Mucosa of rectum (tissue), 2 donors: ENCODE results near the gene ACTA2.

Experiments used
- H3K27ac ChIP-seq, 2 donors: one replicate each; pipeline ENCODE4 v1.7.0; 2013; ENCODE audit warnings: inconsistent platforms in 2 of 2, low read depth in 2 of 2, low read length in 2 of 2
- H3K27me3 ChIP-seq, 2 donors: one replicate each; pipeline ENCODE4 v1.7.0; 2013; ENCODE audit warnings: low read length in 2 of 2; ENCODE audit not compliant: control insufficient read depth in 2 of 2, insufficient read depth in 2 of 2
- H3K36me3 ChIP-seq, 2 donors: one replicate each; pipeline ENCODE4 v1.7.0; 2013; ENCODE audit warnings: low read length in 2 of 2; ENCODE audit not compliant: control insufficient read depth in 2 of 2, insufficient read depth in 2 of 2
- H3K4me1 ChIP-seq, 2 donors: one replicate each; pipeline ENCODE4 v1.7.0; 2013; ENCODE audit warnings: low read length in 2 of 2, mild to moderate bottlenecking in 1 of 2; ENCODE audit not compliant: control insufficient read depth in 2 of 2, insufficient read depth in 2 of 2
- H3K4me3 ChIP-seq, 2 donors: one replicate each; pipeline ENCODE4 v1.7.0; 2013; ENCODE audit warnings: low read length in 2 of 2
- H3K9ac ChIP-seq, 2 donors: one replicate each; pipeline ENCODE4 v1.7.0; 2013; ENCODE audit warnings: low read length in 2 of 2, low read depth in 1 of 2, mild to moderate bottlenecking in 1 of 2
- H3K9me3 ChIP-seq, 2 donors: one replicate each; pipeline ENCODE4 v1.7.0; 2013; ENCODE audit warnings: low read length in 2 of 2; ENCODE audit not compliant: control insufficient read depth in 2 of 2
- donor health status: healthy.
- donor health status: Normal muscosa, but diverticular disease.

Gene ACTA2

DNA sequence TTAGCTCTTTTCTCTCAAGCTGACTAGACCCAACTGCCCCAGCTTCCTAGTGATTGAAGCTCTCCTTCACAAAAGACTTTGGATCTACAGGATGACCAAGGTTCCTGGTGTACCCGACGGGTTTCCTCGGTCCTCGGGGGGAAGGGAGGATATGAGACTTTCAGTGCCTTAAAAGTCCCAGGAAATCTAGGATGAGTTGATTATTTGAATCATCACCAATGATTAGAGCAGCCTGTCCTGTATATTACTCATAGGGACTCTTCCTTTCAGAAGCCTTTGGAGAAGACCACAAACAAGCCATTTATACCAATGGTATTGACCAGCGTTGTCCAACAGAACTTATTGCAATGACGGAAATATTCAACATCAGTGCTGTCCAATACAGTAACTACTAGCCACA, 6.1 kb upstream of the ACTA2 start:
- H3K36me3 ChIP-seq: no peaks in the 10 kb centered on the region
- H3K27ac ChIP-seq: no peak overlapping the region
- H3K4me1 ChIP-seq: no peaks in the 10 kb centered on the region
- H3K9ac ChIP-seq: no peak overlapping the region
- H3K4me3 ChIP-seq: no peak overlapping the region
- no peaks in the 10 kb centered on the region for H3K9me3 ChIP-seq
- no peaks in the 10 kb centered on the region for H3K27me3 ChIP-seq

GRCh38 chr10:88957381-88957780, 4.8 kb upstream of the ACTA2 start:
- no peaks in the 10 kb centered on the region for H3K4me1 ChIP-seq
- no peak overlapping the region for H3K9ac ChIP-seq
- H3K4me3 ChIP-seq: no peak overlapping the region
- H3K36me3 ChIP-seq: no peaks in the 10 kb centered on the region
- H3K9me3 ChIP-seq: no peaks in the 10 kb centered on the region
- H3K27me3 ChIP-seq: no peaks in the 10 kb centered on the region
- H3K27ac ChIP-seq: no peak overlapping the region

DNA sequence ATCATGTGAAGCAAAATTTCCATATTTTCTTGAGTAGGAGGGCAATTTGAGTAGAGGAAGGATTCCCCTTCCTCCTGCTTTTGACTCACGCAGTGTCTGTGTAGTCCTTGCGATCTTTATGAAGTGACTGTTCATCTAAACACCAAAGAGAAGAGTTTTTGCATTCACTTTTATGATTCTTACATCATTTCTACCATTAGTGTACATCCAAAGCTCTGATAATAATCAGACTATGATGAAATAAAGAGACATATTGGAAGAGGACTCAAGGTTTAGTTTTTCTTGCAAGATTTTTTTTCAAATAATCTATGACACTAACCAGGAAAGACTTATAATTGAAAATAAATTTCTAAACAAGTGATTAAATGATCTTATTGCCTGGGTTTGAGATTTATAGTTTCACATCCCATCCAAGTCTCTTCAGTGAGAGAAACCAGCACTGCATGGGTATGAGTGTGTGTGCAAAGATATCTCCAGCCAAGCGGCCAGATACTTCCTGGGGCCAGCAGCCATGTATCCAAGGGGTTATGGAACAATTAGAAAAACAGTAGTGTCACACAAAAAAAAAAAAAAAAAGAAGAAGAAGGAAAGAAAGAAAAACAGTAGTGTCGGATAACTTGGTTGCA, 2.0 kb upstream of the ACTA2 start:
- H3K4me1 ChIP-seq: peaks cover 0 to 5% of the 10 kb centered on the region in 2 donors
- H3K4me3 ChIP-seq: no peak overlapping the region
- H3K27ac ChIP-seq: no peak overlapping the region

GRCh38 chr10:88953662-88954061, 1.1 kb upstream of the ACTA2 start:
- Histone ChIP-seq H3K36me3 (no peaks in the 10 kb centered on the region), H3K27ac (peak overlapping the region; percentile 76 to 81), H3K9ac (no peak overlapping the region), H3K27me3 (no peaks in the 10 kb centered on the region), H3K4me3 (no peak overlapping the region), H3K9me3 (no peaks in the 10 kb centered on the region), H3K4me1 (peaks cover 0 to 5% of the 10 kb centered on the region in 2 donors)

More for the DNA sequence above, 2.0 kb upstream of the ACTA2 start:
- Histone ChIP-seq H3K9ac (no peak overlapping the region), H3K9me3 (no peaks in the 10 kb centered on the region), H3K36me3 (no peaks in the 10 kb centered on the region), H3K27me3 (no peaks in the 10 kb centered on the region)

DNA sequence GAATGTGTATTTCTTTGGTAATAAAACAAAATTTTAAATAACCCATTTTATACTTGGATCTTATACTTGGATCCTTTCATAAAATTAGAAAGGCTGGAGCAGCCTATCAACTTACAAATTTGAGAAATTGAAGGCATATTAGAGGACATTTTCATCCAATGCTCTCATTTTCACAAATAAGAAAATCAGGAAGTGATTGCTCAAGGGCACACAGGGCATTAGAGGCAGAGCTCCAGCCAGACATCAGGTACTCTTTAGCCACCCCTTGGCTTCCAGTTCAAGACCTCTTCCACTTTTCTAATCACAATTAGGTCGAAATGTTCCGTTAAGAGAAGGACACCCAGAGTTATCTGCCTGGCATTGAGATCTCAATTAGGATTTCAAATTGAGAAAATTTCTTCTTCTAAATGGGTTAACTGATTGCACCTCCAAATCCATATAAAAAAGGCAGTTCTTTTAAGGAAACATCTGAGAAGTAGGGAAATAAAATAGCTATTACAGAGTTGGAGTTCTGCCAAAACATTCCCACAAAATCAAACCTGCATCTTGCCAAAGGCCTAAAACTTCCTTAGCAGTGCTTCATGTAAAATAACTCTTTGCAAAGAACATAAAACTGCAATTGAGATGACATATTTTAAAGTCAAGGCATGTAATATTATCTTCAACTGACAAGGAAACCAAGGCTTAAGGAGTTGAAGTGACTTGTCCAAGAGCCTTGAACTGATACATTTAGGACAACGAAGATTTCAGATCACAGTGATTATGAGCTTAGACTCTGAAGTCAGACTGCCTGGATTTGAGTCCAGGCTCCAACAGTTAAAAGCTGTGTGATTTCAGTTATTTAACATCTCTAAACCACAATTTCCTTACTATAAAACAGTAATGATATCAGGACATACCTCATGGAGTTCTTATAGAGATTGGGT, 2.4 kb downstream of the ACTA2 start:
- peak overlapping the region in 1 of 2 donors; percentile 46 for H3K4me3 ChIP-seq
- peak overlapping the region in 1 of 2 donors; percentile 36 for H3K9ac ChIP-seq

DNA sequence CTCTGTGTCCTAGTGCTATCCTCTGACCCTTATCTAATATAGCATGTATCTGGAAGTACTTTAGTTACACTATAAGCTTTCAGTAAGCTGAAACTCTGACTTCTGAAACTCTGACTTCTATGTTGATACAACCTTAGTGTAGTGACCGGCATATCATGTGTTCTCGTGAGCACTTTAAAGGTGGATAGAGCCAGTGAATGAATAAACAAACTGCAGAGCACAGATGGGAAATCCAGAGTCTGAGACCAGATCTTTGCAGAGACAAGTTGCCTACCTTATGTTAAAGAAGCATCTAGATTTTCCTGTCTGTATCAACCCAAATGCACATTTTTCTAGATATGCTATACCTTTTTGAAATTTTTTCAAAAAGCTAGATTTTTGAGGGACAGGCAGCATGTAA, 3.5 kb downstream of the ACTA2 start:
- H3K27ac ChIP-seq: no peak overlapping the region
- peaks cover 0 to 5% of the 10 kb centered on the region in 2 donors for H3K4me1 ChIP-seq
- peak overlapping the region in 1 of 2 donors; percentile 28 for H3K4me3 ChIP-seq
- no peaks in the 10 kb centered on the region for H3K27me3 ChIP-seq
- peak overlapping the region in 1 of 2 donors; percentile 42 for H3K9ac ChIP-seq
- H3K9me3 ChIP-seq: no peaks in the 10 kb centered on the region
- peaks cover 0 to 4% of the 10 kb centered on the region in 2 donors for H3K36me3 ChIP-seq

More for the DNA sequence above, 2.4 kb downstream of the ACTA2 start:
- peaks cover 0 to 5% of the 10 kb centered on the region in 2 donors for H3K4me1 ChIP-seq
- no peaks in the 10 kb centered on the region for H3K27me3 ChIP-seq
- no peaks in the 10 kb centered on the region for H3K9me3 ChIP-seq
- H3K27ac ChIP-seq: peak overlapping the region; percentile 79 to 81
- H3K36me3 ChIP-seq: peaks cover 0 to 4% of the 10 kb centered on the region in 2 donors

DNA sequence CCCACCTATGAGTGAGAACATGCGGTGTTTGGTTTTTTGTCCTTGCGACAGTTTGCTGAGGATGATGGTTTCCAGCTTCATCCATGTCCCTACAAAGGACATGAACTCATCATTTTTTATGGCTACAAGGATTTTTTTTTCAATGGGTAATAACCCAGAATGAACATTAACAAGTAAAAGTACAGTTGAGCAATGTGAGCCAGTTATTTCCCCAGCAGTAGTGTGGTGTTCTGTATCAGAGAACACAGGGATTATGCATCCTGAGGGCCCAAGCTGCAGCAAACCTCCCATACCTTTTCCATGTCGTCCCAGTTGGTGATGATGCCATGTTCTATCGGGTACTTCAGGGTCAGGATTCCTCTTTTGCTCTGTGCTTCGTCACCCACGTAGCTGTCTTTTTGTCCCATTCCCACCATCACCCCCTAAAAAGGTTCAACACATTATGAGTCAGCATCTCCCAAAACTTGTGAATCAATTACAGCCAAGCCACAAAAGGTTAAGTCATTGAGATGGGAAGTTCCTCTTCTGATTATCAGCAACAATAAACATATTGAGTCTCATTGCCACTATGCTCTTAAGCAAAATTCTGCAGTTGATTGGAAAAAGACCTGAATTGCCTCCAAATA, 5.5 kb downstream of the ACTA2 start:
- Histone ChIP-seq H3K9ac (no peak overlapping the region), H3K4me3 (no peak overlapping the region), H3K36me3 (peaks cover 0 to 4% of the 10 kb centered on the region in 2 donors)

DNA sequence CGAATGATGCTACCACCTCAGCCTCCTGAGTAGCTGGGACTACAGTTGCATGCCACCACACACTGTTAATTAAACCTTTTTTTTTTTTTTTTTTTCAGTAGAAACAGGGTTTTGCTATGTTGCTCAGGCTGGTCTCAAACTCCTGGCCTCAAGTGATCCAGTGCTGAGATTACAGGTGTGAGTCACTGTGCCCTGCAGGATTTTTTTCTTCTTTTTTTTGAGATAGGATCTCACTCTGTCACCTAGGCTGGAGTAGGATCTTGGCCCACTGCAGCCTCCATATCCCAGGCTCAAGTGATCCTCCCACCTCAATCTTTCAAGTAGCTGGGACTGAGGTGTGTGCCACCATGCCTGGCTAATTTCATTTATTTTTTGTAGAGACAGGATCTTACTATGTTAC, 6.4 kb downstream of the ACTA2 start:
- Histone ChIP-seq H3K27me3 (no peaks in the 10 kb centered on the region), H3K27ac (no peak overlapping the region), H3K4me3 (no peak overlapping the region), H3K9me3 (no peaks in the 10 kb centered on the region), H3K9ac (no peak overlapping the region), H3K4me1 (peaks cover 0 to 5% of the 10 kb centered on the region in 2 donors), H3K36me3 (peaks cover 3 to 10% of the 10 kb centered on the region in 2 donors)

More for the DNA sequence above, 5.5 kb downstream of the ACTA2 start:
- Histone ChIP-seq H3K27ac (no peak overlapping the region), H3K4me1 (peaks cover 0 to 5% of the 10 kb centered on the region in 2 donors), H3K27me3 (no peaks in the 10 kb centered on the region), H3K9me3 (no peaks in the 10 kb centered on the region)

DNA sequence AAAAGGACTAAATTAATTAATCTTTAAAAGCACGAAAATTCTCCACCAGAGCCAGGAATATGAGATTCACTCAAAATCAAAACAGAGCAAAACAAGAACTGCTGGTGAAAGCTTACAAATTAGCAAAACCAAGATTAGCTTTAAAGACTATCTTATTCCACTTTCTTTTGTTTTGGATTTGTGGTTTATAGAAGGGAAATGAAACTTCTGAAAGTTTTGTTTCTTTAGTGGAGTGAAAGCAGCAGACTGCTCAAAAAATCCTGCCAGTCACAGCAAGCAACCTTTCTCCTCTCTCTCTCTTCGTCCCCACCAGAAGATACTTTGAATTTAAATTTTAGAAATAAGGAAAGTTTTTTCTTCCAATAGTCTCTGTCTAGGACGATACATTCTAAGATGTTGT, 7.8 kb downstream of the ACTA2 start:
- Histone ChIP-seq H3K9me3 (no peaks in the 10 kb centered on the region), H3K36me3 (peaks cover 8 to 15% of the 10 kb centered on the region in 2 donors), H3K27me3 (no peaks in the 10 kb centered on the region), H3K4me3 (no peak overlapping the region), H3K27ac (no peak overlapping the region), H3K9ac (no peak overlapping the region), H3K4me1 (no peaks in the 10 kb centered on the region)

DNA sequence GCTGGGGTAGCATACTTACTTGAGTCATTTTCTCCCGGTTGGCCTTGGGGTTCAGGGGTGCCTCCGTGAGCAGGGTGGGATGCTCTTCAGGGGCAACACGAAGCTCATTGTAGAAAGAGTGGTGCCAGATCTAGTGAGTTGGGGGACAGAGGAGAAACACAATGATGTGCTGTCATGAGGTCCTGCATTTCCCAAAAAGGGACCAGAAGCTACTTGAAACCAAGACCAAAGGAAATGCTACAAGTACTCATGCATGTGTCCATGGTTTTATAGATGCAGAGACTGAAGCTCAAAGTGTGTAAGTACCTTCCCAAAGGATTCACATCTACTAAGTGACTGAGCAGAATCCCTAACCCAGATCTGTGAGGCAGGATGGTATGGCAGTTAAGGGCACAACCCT, 8.8 kb downstream of the ACTA2 start:
- Histone ChIP-seq H3K9me3 (no peaks in the 10 kb centered on the region), H3K9ac (no peak overlapping the region), H3K27ac (no peak overlapping the region), H3K36me3 (peaks cover 16 to 25% of the 10 kb centered on the region in 2 donors), H3K4me3 (no peak overlapping the region), H3K4me1 (no peaks in the 10 kb centered on the region), H3K27me3 (no peaks in the 10 kb centered on the region)
